ENCODE measurements around the gene MYH4. TPM values are rescaled to one million over a fixed set of nuclear protein-coding genes. Genes with fewer than 3 reads are reported as not detected.

The MYH4 gene
- not detected in 2 replicates for total RNA-seq

GRCh38 chr17:10469459-10469858 is at the start of gene MYH4:
MYH4 (minus strand) TSS chr17:10469559; CDS start chr17:10466745, 2,814 bp downstream.

GRCh38 chr17:10518271-10519037 is 49.1 kb upstream of the MYH4 start, which contains the start of gene MYH1:
MYH1 (minus strand) TSS chr17:10518542; CDS start chr17:10516642, 1,900 bp downstream.

GRCh38 chr17:10421900-10422542 is 47.3 kb downstream of the MYH4 start, which contains the start of gene MYH8:
MYH8 (minus strand) TSS chr17:10421950; CDS start chr17:10420227, 1,723 bp downstream.

Other genes starting within 250 kb of the MYH4 start
- gene MYH13, start 96.6 kb downstream of the MYH4 start, total RNA-seq: under 0.01 TPM in 1 of 2 replicates, not detected in the other
- not detected in 2 replicates for gene MYH8, start 47.6 kb downstream of the MYH4 start, total RNA-seq
- gene MYH1, start 49.0 kb upstream of the MYH4 start, total RNA-seq: not detected in 2 replicates
- gene MYH2, start 80.1 kb upstream of the MYH4 start, total RNA-seq: not detected in 2 replicates
- 0.16 and 0.60 TPM in 2 replicates for gene MYH3, start 187.8 kb upstream of the MYH4 start, total RNA-seq
- gene SCO1, start 228.0 kb upstream of the MYH4 start, total RNA-seq: 17.3 and 27.7 TPM in 2 replicates
- 11.8 and 16.1 TPM in 2 replicates for gene ADPRM, start 228.0 kb upstream of the MYH4 start, total RNA-seq